NCI-H2107 (cell line): ENCODE measurements around the gene ELF2.
A peak's percentile ranks its signal among the peaks of the same experiment; 100 is the strongest.
"Not testable (repeated sequence)": the region's sequence is repeated elsewhere in the genome, so short reads cannot be mapped to it uniquely, and the experiment has no call there.

Experiments used
- DNase-seq: peaks from one replicate; lab custom pipeline; 2025; lab: John Stamatoyannopoulos, UW

Gene ELF2

DNA sequence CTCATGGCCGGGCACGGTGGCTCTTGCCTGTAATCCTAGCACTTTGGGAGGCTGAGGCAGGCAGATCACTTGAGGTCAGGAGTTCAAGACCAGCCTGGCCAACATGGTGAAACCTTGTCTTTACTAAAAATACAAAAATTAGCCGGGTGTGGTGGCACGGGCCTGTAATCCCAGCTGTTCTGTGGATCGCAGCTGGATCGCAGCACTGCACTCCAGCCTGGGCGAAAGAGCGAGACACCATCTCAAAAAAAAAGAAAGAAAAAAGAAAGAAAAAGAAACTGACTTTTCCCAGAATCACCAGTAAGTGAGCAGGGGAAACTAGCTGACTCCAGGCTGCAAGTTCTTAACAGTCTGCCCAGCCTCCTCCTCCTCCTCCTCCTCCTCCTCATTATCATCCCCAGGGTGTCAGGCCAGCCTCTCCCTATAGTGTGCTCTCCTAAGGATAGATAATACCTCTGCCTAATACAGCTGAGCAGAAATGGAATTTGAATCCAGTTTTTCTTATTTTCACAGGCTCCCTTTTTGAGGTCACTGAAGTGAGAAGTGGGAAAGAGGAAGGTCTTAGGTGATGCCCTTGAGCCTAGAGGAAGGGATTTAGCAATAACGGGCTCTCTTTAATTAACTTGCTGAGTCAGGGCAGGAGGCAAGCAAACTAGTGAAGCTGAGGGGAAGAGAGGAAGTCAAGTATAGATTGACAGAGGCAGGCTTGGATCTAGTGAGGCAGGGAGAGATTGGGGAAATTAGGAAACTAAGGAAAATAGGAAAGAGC is 11.8 kb upstream of the ELF2 start:
- DNase-seq, result no peak

DNA sequence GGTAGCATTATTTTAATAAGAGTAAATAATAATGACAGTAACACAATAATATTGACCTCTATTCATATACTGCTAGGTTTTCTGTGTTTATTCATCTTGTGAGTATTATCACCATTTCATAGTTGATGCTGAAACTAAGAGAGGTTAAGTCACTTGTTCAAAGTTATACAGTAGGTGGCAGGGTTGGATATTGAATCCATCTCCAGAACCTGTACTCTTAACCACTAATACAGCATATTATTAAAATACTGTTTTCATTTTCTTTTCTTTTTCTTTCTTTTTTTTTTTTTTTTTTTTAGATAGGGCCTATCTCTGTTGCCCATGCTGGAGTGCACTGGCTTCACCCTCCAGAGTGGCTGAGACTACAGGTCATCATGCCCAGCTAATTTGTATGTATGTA is 7.1 kb upstream of the ELF2 start:
- no peak for DNase-seq

DNA sequence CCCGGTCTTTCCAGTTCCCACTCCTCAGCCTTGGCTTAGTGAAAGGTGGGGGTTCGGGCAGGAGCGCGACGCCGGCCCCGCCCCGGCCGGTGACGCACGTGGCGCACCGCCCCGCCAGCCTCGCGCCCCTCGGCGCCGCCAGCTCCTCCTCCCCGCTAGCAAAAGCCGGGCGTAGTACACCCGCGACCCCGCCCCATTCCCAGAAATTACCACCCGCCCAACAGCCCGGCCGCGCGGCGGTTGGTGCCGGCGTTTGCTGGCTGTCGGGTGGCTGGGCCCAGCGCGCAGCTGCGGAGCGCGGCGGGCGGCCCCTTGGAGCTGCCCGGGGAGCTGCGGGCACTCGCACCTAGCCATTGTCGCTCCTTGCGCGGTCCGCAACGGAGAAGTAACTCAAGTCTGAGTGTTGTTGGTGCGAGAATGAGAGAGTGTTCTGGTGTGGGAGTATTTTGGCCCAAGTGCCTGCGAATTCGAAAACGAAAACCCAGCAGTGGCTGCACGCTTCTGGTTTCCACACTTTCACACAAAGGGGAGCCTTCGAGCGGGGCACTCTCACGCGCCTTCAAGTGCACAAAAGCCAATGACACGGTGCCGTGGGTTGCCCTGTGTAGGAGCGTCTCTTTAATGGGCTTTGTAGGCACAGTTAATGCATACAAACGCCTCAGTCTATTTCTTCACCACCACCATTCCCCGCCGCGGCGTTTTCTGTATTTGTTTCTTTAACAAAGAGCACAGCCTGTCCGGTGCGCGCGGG is 1.0 kb upstream of the ELF2 start:
- DNase-seq, result peak; percentile 80

DNA sequence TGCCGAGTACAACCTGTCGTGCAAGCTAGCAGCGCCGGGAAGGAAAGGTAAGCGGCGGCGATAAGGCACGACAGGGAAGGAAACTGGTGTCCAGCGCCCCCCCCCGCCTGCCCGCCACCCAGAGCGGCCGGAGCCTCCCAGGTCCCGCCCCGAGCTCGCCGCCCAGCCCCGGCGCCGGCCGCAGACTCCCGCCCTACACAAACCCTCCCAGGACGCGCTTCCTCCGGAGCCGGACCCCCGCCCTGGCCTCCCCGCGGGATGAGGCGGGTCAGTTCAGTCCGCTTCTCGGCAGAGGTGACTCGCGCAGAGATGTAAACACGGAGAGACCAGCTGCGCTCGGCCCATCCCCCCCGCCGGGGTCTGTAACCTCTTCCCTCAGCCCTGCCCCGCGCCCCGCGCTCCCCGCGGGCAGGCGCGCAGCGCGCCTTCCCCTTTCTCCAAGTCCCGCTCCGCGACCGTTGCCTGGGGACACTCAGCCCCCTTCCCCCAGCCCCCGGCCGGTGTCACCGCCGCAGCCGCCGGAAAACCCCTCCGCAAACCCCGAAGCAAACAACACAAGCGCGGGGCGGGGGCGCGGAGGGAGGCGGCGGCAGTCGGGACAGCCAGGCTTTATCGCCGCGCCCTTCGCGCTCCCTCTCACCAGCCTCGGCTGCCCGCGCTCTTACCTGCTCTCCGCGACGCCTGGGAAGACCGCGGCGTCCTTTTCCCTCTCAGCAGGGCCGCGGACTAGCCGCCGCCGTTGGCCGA is 543 bp downstream of the ELF2 start:
- DNase-seq, result no peak

DNA sequence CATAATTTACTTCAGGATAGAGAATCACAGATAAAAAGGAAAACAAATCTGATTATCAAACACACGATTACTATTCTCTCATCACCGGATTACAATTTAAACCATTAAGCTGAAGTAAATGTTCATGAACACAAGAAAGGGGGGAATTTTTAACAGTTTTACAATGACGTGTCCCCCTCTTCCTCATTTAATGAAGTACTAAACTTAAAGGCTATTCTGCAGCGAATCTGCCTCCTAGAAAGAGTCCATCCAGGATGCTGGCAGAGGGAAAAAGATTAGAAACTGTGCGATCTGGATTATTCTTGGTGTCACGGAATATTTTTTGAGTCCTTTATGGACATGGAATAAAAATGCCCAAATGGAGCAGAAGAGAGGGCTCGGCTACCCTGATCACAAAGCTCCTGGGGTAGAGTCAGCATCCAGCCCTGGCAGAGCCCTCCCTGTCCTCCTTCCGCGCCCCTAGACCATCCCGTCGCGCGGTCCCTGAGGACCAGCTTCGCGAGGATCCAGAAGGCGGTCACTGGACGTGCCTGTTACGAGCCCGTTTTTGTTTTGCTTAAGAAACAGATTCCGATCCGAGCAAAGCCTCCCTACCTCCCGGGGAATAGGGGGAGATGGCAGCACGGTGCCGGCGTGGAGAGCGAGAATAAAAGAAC is 1.2 kb downstream of the ELF2 start:
- no peak for DNase-seq

DNA sequence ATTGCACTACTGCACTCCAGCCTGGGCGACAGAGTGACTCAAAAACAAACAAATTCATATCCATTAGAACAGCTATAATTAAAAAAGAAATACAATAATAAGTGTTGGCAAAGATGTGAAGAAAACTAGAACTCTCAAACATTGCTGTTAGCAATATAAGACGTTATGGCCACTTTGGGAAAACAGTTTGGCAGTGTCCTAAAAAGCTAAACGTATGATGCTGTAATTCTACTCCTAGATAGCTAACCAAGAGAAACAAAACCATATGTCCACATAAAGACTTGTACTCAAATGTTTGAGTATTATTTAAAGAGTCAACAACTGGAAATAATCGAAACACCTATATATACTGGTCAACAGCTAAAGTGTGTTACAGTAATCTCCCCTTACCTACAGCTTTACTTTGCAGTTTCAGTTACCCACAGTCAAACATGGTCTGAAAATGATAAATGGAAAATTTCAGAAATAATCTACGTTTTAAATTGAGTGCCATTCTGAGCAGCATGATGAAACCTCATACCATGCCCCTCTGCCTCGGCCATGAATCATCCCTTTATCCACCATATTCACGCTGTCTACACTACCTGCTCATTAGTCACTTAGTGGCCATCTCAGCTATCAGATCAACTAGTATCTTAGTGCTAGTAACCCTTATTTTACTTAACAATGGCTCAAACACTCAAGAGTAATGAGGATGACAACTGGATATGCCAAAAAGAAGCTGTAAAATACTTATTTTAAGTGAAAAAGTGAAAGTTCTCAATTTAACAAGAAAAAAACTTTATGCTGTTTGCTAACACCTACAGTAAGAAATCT is 4.9 kb downstream of the ELF2 start:
- DNase-seq, result no peak

DNA sequence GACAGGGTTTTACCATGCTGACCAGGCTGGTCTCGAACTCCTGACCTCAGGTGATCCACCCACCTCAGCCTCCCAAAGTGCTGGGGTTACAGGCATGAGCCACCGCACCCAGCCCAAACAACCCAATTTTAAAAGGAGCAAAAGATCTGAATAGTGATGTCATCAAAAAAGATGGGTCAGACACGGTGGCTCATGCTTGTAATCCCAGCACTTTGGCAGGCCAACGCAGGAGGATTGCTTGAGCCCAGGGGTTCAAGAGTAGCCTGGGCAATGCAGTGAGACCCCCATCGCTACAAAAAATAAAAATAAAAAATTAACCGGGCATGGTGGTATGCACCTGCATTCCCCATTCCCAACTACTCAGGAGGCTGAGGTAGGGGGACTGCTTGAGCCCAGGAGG is 6.1 kb downstream of the ELF2 start:
- no peak for DNase-seq

DNA sequence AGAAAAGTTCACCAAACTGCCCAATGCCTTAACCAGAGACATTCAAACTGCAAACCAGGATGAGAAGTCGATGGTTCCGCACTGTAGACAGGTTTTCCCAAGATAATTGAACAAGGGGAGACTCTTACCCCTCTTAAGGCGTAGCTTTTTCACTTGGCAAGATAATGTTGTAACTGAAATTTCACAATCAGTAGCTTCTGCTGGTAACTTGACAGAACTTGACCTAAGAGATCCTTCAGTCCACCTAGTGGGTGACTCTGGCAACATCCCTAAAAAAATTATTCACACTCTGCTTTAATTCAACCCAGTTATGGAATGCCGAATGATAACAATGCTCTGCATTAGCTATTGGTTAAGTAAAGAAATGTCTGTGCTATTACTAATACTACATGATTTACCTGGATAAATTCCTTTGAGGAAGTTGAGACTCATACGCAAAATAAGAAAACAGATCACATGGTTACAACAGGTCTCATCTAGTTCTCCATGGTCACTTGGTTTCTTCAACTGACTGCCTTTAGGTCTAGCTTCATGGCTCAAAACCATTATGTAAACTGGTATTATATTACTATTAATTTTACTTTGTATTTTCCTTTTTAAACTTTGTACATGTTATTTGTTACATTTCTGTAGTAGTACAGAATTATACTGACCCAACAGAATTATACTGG is 9.1 kb downstream of the ELF2 start:
- DNase-seq, result no peak

DNA sequence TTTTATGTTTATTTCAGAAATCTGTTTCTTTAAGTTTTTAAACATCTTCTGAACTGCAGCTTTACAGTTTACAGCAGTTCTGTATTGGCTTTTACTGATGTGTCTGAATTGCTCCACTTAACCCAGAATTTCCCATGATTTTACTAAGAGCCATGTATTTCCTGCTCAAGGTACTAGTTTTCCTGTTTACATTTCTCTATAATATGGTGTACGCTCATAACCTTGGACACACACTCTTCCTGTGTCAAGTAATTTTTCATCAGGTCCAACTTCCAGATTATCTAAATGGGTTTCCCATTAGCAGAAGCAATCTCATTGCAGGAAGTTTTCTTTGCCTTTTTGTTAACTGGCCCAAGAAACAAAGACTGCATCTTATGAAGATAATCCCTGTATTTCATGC is 12.3 kb downstream of the ELF2 start:
- no peak for DNase-seq

DNA sequence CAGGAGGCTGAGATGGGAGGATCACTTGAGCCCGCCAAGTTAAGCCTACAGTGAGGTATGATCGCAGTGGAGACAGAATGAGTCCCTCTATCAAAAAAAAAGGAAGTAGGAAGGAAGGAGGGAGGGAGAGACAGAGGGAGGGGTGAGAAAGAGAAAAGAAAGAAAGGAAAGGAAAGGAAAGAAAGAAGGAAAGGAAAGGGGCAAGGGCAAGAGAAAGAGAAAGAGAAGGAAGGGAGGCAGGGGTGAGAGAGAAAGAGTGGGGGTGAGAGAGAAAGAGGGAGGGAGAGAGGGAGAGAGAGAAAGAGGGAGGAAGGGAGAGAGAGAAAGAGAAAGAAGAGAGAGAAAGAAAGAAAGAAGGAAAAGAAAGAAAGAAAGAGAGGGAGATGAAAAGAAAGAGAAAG is 13.2 kb downstream of the ELF2 start:
- no peak for DNase-seq

DNA sequence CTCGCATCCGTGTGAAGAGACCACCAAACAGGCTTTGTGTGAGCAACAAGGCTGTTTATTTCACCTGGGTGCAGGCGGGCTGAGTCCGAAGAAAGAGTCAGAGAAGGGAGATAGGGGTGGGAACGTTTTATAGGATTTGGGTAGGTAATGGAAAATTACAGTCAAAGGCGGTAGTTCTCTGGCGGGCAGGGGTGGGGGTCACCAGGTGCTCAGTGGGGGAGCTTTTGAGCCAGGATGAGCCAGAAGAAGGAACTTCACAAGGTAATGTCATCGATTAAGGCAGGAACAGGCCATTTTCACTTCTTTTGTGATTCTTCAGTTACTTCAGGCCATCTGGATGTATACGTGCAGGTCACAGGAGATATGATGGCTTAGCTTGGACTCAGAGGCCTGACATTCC is 19.0 kb downstream of the ELF2 start:
- DNase-seq, result not testable (repeated sequence)

DNA sequence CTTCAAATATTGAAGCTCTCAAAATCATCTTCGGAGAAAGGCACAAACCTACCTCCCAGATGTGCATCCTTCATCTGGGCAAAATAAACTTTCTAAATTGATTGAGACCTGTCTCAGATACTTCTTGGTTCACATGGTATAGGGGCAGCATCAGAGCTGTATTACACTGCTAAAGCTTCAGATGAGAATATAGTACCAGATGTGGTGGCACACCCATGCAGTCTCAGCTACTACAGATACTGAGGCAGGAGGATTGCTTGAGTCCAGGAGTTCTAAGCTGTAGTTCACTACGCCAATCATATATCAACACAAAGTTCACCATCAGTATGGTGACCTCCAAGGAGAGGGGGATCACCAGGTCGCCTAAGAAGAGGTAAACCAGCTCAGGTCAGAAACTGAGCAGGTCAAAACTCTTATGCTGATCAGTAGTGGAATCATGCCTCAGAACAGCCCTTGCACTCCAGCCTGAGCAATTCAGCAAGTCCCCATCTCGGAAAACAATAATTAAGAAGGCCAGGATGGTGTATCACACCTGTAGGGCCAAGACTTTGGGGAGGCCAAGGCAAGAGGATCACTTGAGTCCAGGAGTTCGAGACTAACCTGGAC is 22.0 kb downstream of the ELF2 start:
- no peak for DNase-seq

DNA sequence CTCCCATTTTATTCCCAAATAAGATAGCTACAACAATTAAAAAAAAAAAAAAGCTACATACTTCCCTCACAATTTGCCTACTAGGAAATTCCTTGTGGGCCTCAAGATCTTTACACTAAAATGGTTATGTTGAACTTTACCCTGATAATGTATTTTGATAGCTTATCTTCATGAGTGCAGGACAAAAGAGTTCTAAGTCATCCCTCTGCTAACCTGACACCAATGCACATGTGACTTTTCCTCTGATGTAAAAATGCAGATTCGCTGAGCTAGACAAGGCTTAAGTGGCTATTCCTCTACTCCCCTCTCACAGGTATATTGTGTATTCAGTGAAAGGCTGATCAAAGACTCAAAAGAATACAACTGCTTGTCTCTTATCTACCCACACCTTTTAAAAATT is 22.5 kb downstream of the ELF2 start:
- DNase-seq, result no peak

DNA sequence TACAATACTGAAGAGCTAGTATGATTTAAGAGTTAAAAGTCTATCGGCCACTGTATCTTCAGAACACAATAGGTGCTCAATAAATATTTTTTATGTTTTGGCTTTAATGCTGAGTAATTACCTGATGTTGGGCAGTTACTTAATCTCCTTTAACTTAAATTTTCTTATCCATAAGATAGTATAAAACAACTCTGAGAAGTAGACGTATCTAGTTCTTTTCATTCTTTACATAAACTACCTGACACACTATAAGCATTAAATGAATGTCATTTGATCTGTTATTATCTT is 22.9 kb downstream of the ELF2 start:
- DNase-seq, result no peak

DNA sequence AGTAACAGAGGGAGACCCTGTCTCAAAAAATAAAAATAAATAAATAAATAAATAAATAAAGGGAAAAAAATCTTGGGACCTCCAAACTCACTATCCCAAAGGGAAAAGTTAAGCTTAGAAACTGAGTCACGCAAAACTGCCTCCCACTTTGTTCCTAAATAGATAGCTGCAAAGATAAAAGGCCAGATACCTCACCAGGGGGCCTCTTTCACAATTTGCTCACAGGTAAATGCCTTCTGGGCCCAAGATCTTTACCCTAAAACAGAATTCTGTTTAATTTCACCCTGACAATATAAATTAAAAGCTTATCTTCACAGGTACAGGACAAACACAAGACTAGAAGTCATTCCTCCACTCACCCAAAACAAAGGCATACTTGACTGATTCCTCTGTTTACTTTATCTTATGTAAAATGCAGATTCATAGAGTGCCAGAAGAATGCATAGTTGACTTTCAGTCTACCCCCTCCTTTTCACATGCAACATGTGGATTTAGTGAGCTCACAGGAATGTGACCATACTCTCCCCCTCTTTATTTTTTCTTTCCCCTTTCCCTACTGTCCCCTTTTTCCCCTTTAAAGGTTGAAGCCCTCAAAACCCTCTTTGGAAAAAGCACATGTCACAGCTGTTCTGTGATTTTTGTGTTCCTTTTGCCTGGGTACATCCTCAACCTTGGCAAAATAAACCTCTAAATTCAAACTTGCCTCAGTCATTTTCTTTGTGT is 23.4 kb downstream of the ELF2 start:
- no peak for DNase-seq

DNA sequence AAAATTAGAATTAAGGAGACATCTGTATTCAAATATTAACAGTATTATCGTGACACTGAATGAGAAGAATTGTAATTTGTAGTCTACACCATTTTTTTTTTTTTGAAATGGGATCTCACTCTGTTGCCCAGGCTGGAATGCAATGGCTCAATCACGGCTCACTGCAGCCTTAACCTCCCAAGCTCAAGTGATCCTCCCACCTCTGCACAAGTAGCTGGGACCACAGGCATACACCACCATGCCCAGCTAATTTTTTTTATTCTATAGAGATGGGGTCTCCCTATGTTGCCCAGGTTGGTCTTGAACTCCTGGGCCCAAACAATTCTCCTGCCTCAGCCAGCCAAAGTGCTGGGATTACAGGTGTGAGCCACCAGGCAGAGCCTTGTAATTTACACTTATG is 24.8 kb downstream of the ELF2 start:
- no peak for DNase-seq

DNA sequence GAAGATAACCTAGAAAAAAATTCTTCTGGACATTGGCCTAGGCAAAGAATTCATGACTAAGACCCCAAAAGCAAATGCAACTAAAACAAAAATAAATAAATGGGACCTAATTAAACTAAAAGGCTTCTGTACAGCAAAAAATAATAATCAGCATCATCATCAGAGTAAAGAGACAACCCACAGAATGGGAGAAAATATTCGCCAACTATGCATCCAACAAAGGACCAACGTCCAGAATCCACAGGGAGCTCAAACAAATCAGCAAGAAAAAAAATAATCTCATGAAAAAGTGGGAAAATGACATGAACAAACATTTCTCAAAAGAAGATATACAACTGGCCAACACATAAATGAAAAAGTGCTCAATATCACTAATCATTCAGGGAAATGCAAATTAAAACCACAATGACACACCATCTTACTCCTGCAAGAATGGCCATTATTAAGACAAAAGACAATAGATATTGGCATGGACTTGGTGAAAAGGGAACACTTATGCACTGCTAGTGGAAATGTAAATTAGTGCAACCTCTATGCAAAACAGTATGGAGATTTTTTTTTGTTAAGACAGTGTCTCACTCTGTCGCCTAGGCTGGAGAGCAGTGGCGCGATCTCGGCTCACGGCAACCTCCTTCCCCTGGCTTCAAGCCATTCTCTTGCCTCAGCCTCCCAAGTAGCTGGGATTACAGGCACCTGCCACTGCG is 29.9 kb downstream of the ELF2 start:
- DNase-seq, result no peak

DNA sequence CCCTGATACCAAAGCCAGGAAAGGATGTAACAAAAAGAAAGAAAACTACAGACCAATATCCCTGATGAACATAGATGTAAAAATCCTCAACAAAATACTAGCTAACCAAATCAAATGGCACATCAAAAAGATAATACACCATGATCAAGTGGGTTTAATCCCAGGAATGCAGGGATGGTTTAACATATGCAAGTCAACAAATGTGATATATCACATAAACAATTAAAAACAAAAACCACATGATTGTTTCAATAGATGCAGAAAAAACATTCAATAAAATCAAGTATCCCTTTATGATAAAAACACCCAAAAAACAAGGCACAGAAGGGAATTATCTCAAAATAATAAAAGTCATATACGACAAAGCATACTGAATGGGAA is 31.5 kb downstream of the ELF2 start:
- DNase-seq, result no peak

DNA sequence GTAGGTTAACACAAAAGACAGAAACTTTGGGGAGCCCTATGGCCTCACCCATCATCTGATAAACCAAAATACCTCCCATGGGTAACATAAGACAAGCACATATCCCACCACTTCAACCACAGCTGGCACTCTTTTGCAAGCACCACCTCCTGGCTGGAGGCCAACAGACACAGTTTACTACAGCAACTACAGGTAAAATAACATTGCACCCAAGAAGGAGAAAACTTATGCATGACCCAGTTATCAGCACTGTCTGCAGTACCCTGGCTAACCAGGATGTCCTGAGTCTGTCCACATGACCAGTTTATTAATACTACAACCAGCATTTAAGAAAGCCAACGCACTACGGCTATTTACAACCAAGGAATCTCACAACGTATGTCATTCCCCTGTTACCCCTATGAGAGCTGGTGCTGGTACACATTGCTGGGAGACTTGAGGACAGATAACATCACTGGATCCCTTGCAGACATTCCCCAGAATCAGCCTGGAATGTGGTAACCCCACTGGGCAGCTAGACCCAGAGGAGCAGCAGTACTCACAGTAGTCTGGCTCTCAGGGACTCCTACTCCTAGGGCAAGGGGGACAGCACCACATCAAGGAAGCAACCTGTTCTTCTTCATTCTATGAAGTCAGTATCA is 32.0 kb downstream of the ELF2 start:
- no peak for DNase-seq
